SU-DHL-6 (cell line): ENCODE measurements around the gene ACTL6B.
"Not testable (repeated sequence)": the region's sequence is repeated elsewhere in the genome, so short reads cannot be mapped to it uniquely, and the experiment has no call there.

Experiments
- CTCF ChIP-seq: fragments of 200-600 bp; sonication (generic); IDR thresholded peaks from one replicate; pipeline ENCODE4 v1.5.1; 2017; ENCODE audit warnings: antibody characterized with exemption, mild to moderate bottlenecking, low read length, moderate library complexity; ENCODE audit not compliant: insufficient read depth, poor library complexity, severe bottlenecking
- EZH2phosphoT487 ChIP-seq: fragments of 200-600 bp; sonication (generic), shearing (Covaris generic); conservative IDR thresholded peaks from 2 replicates; pipeline ENCODE4 v1.6.1; 2018; ENCODE audit warnings: mild to moderate bottlenecking, antibody characterized with exemption, low read length, moderate library complexity, mixed read lengths

- TF ChIP-seq CTCF, EZH2phosphoT487: not testable (repeated sequence)
Observed at GRCh38 chr7:100669106-100669505, 12.9 kb upstream of the ACTL6B start.
